ENCODE measurements around the gene TRIM66.

DNA sequence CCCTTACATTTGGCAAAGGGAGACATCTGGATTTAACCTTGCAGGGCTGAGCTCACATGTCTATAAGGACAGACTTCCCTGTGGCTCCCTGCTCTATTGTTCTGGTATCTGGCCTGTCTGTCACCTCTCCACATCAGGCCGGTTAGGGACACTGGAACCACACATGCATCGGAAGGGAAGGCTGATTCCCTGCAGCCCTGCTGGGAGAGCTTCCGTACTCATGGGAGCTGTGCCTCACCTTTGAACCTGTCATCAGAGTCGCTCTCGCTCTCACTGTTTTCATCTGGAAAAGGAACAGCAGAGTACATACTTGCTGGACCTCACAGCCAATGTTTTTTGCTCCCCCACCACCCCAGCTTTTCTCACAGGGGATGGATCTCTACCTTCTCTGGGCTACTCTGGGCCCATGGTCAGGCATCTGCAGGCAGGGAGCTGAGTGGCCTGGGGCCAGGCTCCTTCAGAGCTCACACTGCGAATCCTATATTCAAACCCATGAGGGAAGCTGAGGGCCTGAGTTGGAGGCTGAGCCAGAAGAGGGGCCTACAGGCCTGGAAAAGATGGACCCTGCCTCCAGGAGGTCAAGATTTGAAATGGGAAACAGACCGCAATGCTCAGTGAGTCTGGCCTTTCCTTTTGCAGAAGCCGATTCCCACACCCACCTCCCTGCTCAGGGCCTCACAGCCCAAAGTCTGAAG, 31.4 kb upstream of the TRIM66 start:
- TF ChIP-seq RBBP5 (IDR thresholded peaks at IDR 0.05; ENCODE audit: borderline replicate concordance, low read depth, low read length) (no peak), TAF1 (IDR thresholded peaks at IDR 0.05; ENCODE audit: low read depth, low read length) (no peak), POLR2A (IDR thresholded peaks at IDR 0.05; ENCODE audit: control extremely low read depth in 1 of 2, low read depth in 2 of 2, low read length in 2 of 2) (no peak), SP2 (IDR thresholded peaks at IDR 0.05; ENCODE audit: low read length) (no peak), SUZ12 (IDR thresholded peaks at IDR 0.05; ENCODE audit: low read length) (no peak)
- TF ChIP-seq, protein P1, sequence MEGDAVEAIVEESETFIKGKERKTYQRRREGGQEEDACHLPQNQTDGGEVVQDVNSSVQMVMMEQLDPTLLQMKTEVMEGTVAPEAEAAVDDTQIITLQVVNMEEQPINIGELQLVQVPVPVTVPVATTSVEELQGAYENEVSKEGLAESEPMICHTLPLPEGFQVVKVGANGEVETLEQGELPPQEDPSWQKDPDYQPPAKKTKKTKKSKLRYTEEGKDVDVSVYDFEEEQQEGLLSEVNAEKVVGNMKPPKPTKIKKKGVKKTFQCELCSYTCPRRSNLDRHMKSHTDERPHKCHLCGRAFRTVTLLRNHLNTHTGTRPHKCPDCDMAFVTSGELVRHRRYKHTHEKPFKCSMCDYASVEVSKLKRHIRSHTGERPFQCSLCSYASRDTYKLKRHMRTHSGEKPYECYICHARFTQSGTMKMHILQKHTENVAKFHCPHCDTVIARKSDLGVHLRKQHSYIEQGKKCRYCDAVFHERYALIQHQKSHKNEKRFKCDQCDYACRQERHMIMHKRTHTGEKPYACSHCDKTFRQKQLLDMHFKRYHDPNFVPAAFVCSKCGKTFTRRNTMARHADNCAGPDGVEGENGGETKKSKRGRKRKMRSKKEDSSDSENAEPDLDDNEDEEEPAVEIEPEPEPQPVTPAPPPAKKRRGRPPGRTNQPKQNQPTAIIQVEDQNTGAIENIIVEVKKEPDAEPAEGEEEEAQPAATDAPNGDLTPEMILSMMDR (IDR thresholded peaks at IDR 0.05; ENCODE audit: control extremely low read depth in 1 of 3, insufficient read depth in 1 of 3, low read depth in 1 of 3, low read length in 3 of 3), result no peak
- TF ChIP-seq, protein P2, sequence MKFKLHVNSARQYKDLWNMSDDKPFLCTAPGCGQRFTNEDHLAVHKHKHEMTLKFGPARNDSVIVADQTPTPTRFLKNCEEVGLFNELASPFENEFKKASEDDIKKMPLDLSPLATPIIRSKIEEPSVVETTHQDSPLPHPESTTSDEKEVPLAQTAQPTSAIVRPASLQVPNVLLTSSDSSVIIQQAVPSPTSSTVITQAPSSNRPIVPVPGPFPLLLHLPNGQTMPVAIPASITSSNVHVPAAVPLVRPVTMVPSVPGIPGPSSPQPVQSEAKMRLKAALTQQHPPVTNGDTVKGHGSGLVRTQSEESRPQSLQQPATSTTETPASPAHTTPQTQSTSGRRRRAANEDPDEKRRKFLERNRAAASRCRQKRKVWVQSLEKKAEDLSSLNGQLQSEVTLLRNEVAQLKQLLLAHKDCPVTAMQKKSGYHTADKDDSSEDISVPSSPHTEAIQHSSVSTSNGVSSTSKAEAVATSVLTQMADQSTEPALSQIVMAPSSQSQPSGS (IDR thresholded peaks at IDR 0.05; ENCODE audit: low read length), result no peak
